ENCODE results near the gene TSNAX. TPM values are rescaled to one million over a fixed set of nuclear protein-coding genes. Genes with fewer than 3 reads are reported as not detected.

TSNAX gene
- total and polyA plus RNA-seq, 5 donors from 2014 or later: 34.8 to 117 (median 95.7) TPM

DNA sequence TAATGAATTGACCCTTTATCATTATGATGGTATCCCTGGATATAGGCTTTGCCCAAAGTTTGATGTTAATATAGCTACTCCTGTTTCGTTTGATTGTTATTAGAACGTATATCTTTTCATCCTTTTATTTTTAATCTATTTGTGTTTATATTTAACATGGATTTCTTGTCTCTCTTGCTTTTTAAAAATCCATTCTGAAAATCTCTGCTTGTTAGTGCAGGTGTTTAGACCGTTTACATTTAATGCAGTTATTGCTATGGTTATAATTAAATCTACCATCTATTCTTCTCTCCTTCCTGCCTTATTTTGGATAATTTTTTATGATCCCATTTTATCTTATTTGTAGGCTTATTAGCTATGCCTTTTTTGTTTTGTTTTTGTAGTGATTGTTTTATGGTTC lies 12.4 kb downstream of the TSNAX start:
- no peak overlapping the region for H3K27ac Mint-ChIP-seq
- peaks cover 78% of the 10 kb centered on the region for H3K36me3 ChIP-seq (ENCODE audit: control insufficient read depth, insufficient read depth, low read length)
- no peaks in the 10 kb centered on the region for H3K27me3 Mint-ChIP-seq
- H3K9me3 ChIP-seq (ENCODE audit: control insufficient read depth in 2 of 2, low read length in 2 of 2): peaks cover 4% of the 10 kb centered on the region in 2 experiments
- H3K27ac ChIP-seq (ENCODE audit: insufficient read depth, low read length, poor library complexity, severe bottlenecking): no peak overlapping the region
- H3K4me3 ChIP-seq (ENCODE audit: low read depth, low read length): no peak overlapping the region
- ATAC-seq (ENCODE audit: low read depth in 2 of 2) (no peak), DNase-seq (no peak)
- H3K36me3 Mint-ChIP-seq: peaks cover 46% of the 10 kb centered on the region
- peaks cover 0 to 6% (median 1%) of the 10 kb centered on the region in 7 donors for H3K9me3 Mint-ChIP-seq
- H3K4me1 Mint-ChIP-seq: peaks cover 24 to 41% (median 30%) of the 10 kb centered on the region in 4 donors
- H3K27me3 ChIP-seq (ENCODE audit: control insufficient read depth, insufficient read depth, low read length): no peaks in the 10 kb centered on the region
- H3K4me3 Mint-ChIP-seq: no peak overlapping the region
- H3K4me1 ChIP-seq (ENCODE audit: control insufficient read depth, insufficient read depth, low read length, poor library complexity, severe bottlenecking): no peaks in the 10 kb centered on the region

- Mint-ChIP-seq H3K4me1 (peaks cover 23 to 39% (median 30%) of the 10 kb centered on the region in 4 donors), H3K27me3 (no peaks in the 10 kb centered on the region), H3K27ac (no peak overlapping the region), H3K9me3 (peaks cover 0 to 6% (median 1%) of the 10 kb centered on the region in 7 donors), H3K36me3 (peaks cover 56% of the 10 kb centered on the region), H3K4me3 (no peak overlapping the region)
- ATAC-seq (ENCODE audit: low read depth in 2 of 2): no peak
- DNase-seq: no peak
- Histone ChIP-seq H3K27ac (ENCODE audit: insufficient read depth, low read length, poor library complexity, severe bottlenecking) (no peak overlapping the region), H3K4me3 (ENCODE audit: low read depth, low read length) (no peak overlapping the region), H3K27me3 (ENCODE audit: control insufficient read depth, insufficient read depth, low read length) (no peaks in the 10 kb centered on the region), H3K9me3 (ENCODE audit: control insufficient read depth in 2 of 2, low read length in 2 of 2) (peaks cover 4% of the 10 kb centered on the region in 2 experiments), H3K4me1 (ENCODE audit: control insufficient read depth, insufficient read depth, low read length, poor library complexity, severe bottlenecking) (no peaks in the 10 kb centered on the region), H3K36me3 (ENCODE audit: control insufficient read depth, insufficient read depth, low read length) (peaks cover 78% of the 10 kb centered on the region)
Measured at GRCh38 chr1:231541842-231542241, 13.4 kb downstream of the TSNAX start.

GRCh38 chr1:231544943-231545592 lies 16.6 kb downstream of the TSNAX start:
- no peaks in the 10 kb centered on the region for H3K4me1 ChIP-seq (ENCODE audit: control insufficient read depth, insufficient read depth, low read length, poor library complexity, severe bottlenecking)
- Mint-ChIP-seq H3K9me3 (peaks cover 0 to 6% (median 1%) of the 10 kb centered on the region in 7 donors), H3K27ac (no peak overlapping the region), H3K4me3 (no peak overlapping the region), H3K4me1 (peaks cover 16 to 41% (median 34%) of the 10 kb centered on the region in 4 donors), H3K27me3 (no peaks in the 10 kb centered on the region), H3K36me3 (peaks cover 54% of the 10 kb centered on the region)
- no peaks in the 10 kb centered on the region for H3K27me3 ChIP-seq (ENCODE audit: control insufficient read depth, insufficient read depth, low read length)
- peaks cover 4% of the 10 kb centered on the region in 2 experiments for H3K9me3 ChIP-seq (ENCODE audit: control insufficient read depth in 2 of 2, low read length in 2 of 2)
- H3K36me3 ChIP-seq (ENCODE audit: control insufficient read depth, insufficient read depth, low read length): peaks cover 56% of the 10 kb centered on the region
- H3K4me3 ChIP-seq (ENCODE audit: low read depth, low read length): no peak overlapping the region
- no peak overlapping the region for H3K27ac ChIP-seq (ENCODE audit: insufficient read depth, low read length, poor library complexity, severe bottlenecking)
- DNase-seq: no peak
- ATAC-seq (ENCODE audit: low read depth in 2 of 2): no peak

- Histone ChIP-seq H3K27ac (ENCODE audit: insufficient read depth, low read length, poor library complexity, severe bottlenecking) (no peak overlapping the region), H3K9me3 (ENCODE audit: control insufficient read depth in 2 of 2, low read length in 2 of 2) (no peaks in the 10 kb centered on the region), H3K4me3 (ENCODE audit: low read depth, low read length) (no peak overlapping the region), H3K4me1 (ENCODE audit: control insufficient read depth, insufficient read depth, low read length, poor library complexity, severe bottlenecking) (no peaks in the 10 kb centered on the region), H3K27me3 (ENCODE audit: control insufficient read depth, insufficient read depth, low read length) (no peaks in the 10 kb centered on the region), H3K36me3 (ENCODE audit: control insufficient read depth, insufficient read depth, low read length) (peaks cover 42% of the 10 kb centered on the region)
- H3K9me3 Mint-ChIP-seq: no peaks in the 10 kb centered on the region
- ATAC-seq (ENCODE audit: low read depth in 2 of 2): no peak
- no peak for DNase-seq
- peaks cover 23 to 39% (median 30%) of the 10 kb centered on the region in 4 donors for H3K4me1 Mint-ChIP-seq
- no peak overlapping the region for H3K4me3 Mint-ChIP-seq
- peaks cover 43% of the 10 kb centered on the region for H3K36me3 Mint-ChIP-seq
- no peaks in the 10 kb centered on the region for H3K27me3 Mint-ChIP-seq
- peak overlapping the region in 1 of 3 donors; percentile 78 for H3K27ac Mint-ChIP-seq
Measured at GRCh38 chr1:231546693-231547092, 18.2 kb downstream of the TSNAX start.

GRCh38 chr1:231549733-231550447 lies 21.4 kb downstream of the TSNAX start:
- no peaks in the 10 kb centered on the region for H3K9me3 ChIP-seq (ENCODE audit: control insufficient read depth in 2 of 2, low read length in 2 of 2)
- no peak overlapping the region for H3K27ac ChIP-seq (ENCODE audit: insufficient read depth, low read length, poor library complexity, severe bottlenecking)
- no peaks in the 10 kb centered on the region for H3K4me1 ChIP-seq (ENCODE audit: control insufficient read depth, insufficient read depth, low read length, poor library complexity, severe bottlenecking)
- H3K27me3 ChIP-seq (ENCODE audit: control insufficient read depth, insufficient read depth, low read length): no peaks in the 10 kb centered on the region
- H3K27me3 Mint-ChIP-seq: no peaks in the 10 kb centered on the region
- DNase-seq (no peak), ATAC-seq (ENCODE audit: low read depth in 2 of 2) (no peak)
- no peak overlapping the region for H3K4me3 ChIP-seq (ENCODE audit: low read depth, low read length)
- H3K27ac Mint-ChIP-seq: peak overlapping the region in 2 of 3 donors; percentile 48 to 52
- H3K36me3 ChIP-seq (ENCODE audit: control insufficient read depth, insufficient read depth, low read length): peaks cover 15% of the 10 kb centered on the region
- peaks cover 33% of the 10 kb centered on the region for H3K36me3 Mint-ChIP-seq
- H3K4me3 Mint-ChIP-seq: no peak overlapping the region
- peaks cover 24 to 36% (median 32%) of the 10 kb centered on the region in 4 donors for H3K4me1 Mint-ChIP-seq
- no peaks in the 10 kb centered on the region for H3K9me3 Mint-ChIP-seq

DNA sequence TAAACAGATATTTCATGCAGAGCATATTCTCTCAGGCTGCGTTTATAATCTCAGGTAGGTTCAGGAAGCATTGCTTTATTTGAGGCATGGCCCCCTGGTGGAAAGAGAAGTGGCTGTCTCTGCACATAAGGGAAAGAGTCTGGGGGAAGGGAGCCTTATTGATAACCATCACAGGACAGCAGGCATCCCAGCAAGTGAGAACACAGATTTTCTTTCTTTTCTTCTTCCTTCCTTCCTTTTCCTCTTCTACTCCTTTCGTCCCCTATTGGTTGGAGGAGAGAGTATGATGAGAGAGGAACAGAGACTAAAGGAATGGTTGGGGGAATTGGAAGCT lies 21.9 kb downstream of the TSNAX start:
- peaks cover 28 to 41% (median 34%) of the 10 kb centered on the region in 4 donors for H3K4me1 Mint-ChIP-seq
- H3K27ac Mint-ChIP-seq: peak overlapping the region in 2 of 3 donors; percentile 48 to 52
- no peaks in the 10 kb centered on the region for H3K9me3 Mint-ChIP-seq
- Histone ChIP-seq H3K4me1 (ENCODE audit: control insufficient read depth, insufficient read depth, low read length, poor library complexity, severe bottlenecking) (no peaks in the 10 kb centered on the region), H3K27ac (ENCODE audit: insufficient read depth, low read length, poor library complexity, severe bottlenecking) (no peak overlapping the region), H3K9me3 (ENCODE audit: control insufficient read depth in 2 of 2, low read length in 2 of 2) (no peaks in the 10 kb centered on the region), H3K4me3 (ENCODE audit: low read depth, low read length) (no peak overlapping the region), H3K36me3 (ENCODE audit: control insufficient read depth, insufficient read depth, low read length) (peaks cover 11% of the 10 kb centered on the region), H3K27me3 (ENCODE audit: control insufficient read depth, insufficient read depth, low read length) (no peaks in the 10 kb centered on the region)
- H3K36me3 Mint-ChIP-seq: peaks cover 38% of the 10 kb centered on the region
- ATAC-seq (ENCODE audit: low read depth in 2 of 2) (peak in 1 of 2 donors; percentile 31), DNase-seq (peak in 2 of 3 donors; percentile 30 to 56)
- no peak overlapping the region for H3K4me3 Mint-ChIP-seq
- no peaks in the 10 kb centered on the region for H3K27me3 Mint-ChIP-seq

DNA sequence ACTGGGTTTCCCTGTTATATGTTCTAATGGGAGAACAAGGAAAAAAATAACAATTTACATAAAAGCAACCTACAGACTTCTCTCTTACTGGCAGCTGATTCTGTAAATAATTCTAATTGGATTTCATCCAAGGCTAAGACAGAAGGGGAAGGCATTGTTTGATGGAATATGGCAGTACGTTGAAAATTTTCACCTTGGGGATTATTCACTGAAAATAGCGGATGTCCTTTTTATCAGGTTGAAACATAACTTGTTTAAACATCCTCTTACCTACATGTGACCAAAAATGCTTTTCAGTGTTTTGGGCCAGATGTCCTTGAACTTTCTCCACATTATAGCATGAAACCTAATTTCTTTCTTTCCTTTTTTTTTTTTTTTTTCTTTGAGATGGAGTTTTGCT lies 24.9 kb downstream of the TSNAX start:
- Histone ChIP-seq H3K27ac (ENCODE audit: insufficient read depth, low read length, poor library complexity, severe bottlenecking) (no peak overlapping the region), H3K36me3 (ENCODE audit: control insufficient read depth, insufficient read depth, low read length) (peaks cover 5% of the 10 kb centered on the region), H3K4me3 (ENCODE audit: low read depth, low read length) (no peak overlapping the region), H3K9me3 (ENCODE audit: control insufficient read depth in 2 of 2, low read length in 2 of 2) (no peaks in the 10 kb centered on the region), H3K4me1 (ENCODE audit: control insufficient read depth, insufficient read depth, low read length, poor library complexity, severe bottlenecking) (peaks cover 7% of the 10 kb centered on the region), H3K27me3 (ENCODE audit: control insufficient read depth, insufficient read depth, low read length) (no peaks in the 10 kb centered on the region)
- Mint-ChIP-seq H3K4me3 (no peak overlapping the region), H3K27me3 (no peaks in the 10 kb centered on the region), H3K36me3 (peaks cover 25% of the 10 kb centered on the region), H3K9me3 (no peaks in the 10 kb centered on the region), H3K4me1 (peaks cover 40 to 58% (median 46%) of the 10 kb centered on the region in 4 donors), H3K27ac (no peak overlapping the region)
- DNase-seq (no peak), ATAC-seq (ENCODE audit: low read depth in 2 of 2) (no peak)
